PC-3 (cell line): Measurements from ENCODE around the gene BCAS2. TPM values are rescaled to one million over a fixed set of nuclear protein-coding genes. Genes with fewer than 3 reads are reported as not detected.

ENCODE experiments used
- ATAC-seq: fragments of 200-7000 bp; cut with Tn5 transposase; 2 replicates; pipeline ENCODE4 v1.9.1; 2020; ENCODE audit warnings: mild to moderate bottlenecking, moderate library complexity
- BruUV-seq: library from RNA; stranded (reverse); fragments of 400-500 nt; replicated peaks from 2 replicates; lab custom pipeline; 2021; lab: Mats Ljungman, UMichigan
- CTCF ChIA-PET: fragments of 300-600 bp; sonication (Branson Sonifier 250); formaldehyde crosslinking; loops from one replicate; lab custom pipeline; 2022; ENCODE audit warnings: antibody characterized with exemption; lab: Charles Lee
- POLR2A ChIA-PET: fragments of 300-600 bp; sonication (Branson Sonifier 250); formaldehyde crosslinking; loops from one replicate; lab custom pipeline; 2022; ENCODE audit warnings: antibody characterized with exemption; ENCODE audit not compliant: unreplicated experiment; lab: Charles Lee
- DNase-seq: peaks from one replicate; pipeline ENCODE4 v3.0.0-alpha.2; 2015
- H2AFZ ChIP-seq: fragments of 300-600 bp; sonication (generic); 2 replicates; pipeline ENCODE4 v1.6.0; 2016; ENCODE audit warnings: antibody characterized with exemption, low read length
- H3F3A ChIP-seq: fragments of 300-600 bp; sonication (generic); one replicate; pipeline ENCODE4 v1.6.0; 2017; ENCODE audit warnings: antibody characterized with exemption, low read length, control low read depth, mild to moderate bottlenecking; ENCODE audit not compliant: unreplicated experiment
- H3K27ac ChIP-seq: fragments of 300-600 bp; sonication (generic); 2 replicates; pipeline ENCODE4 v1.5.1; 2016; ENCODE audit warnings: mild to moderate bottlenecking, low read length
- H3K27me3 ChIP-seq: fragments of 300-600 bp; sonication (generic); 2 replicates; pipeline ENCODE4 v1.6.1; 2016; ENCODE audit warnings: low read length, mixed read lengths
- H3K36me3 ChIP-seq: fragments of 300-600 bp; sonication (generic); 2 replicates; pipeline ENCODE4 v1.6.1; 2016; ENCODE audit warnings: low read depth, mixed run types, low read length, mixed read lengths
- H3K4me1 ChIP-seq: fragments of 300-600 bp; sonication (generic); 2 replicates; pipeline ENCODE4 v1.5.1; 2016; ENCODE audit warnings: low read length; ENCODE audit not compliant: insufficient read depth
- H3K4me2 ChIP-seq: fragments of 300-600 bp; sonication (generic); 2 replicates; pipeline ENCODE4 v1.6.0; 2016; ENCODE audit warnings: low read length
- H3K4me3 ChIP-seq: fragments of 300-600 bp; sonication (generic); 2 replicates; pipeline ENCODE4 v1.5.1; 2016; ENCODE audit warnings: mild to moderate bottlenecking, low read length, mixed read lengths
- H3K79me2 ChIP-seq: fragments of 300-600 bp; sonication (generic); 2 replicates; pipeline ENCODE4 v1.6.1; 2017; ENCODE audit warnings: low read length, mixed read lengths
- H3K9ac ChIP-seq: fragments of 300-600 bp; sonication (generic); 2 replicates; pipeline ENCODE4 v1.6.0; 2016; ENCODE audit warnings: mild to moderate bottlenecking, low read length
- H3K9me2 ChIP-seq: fragments of 300-600 bp; sonication (generic); replicated peaks from 2 replicates; pipeline ENCODE4 v1.6.1; 2016; ENCODE audit warnings: mixed run types, low read length, mixed read lengths
- H3K9me3 ChIP-seq: fragments of 300-600 bp; sonication (generic); 2 replicates; pipeline ENCODE4 v1.6.1; 2016; ENCODE audit warnings: low read length, mixed read lengths
- H4K20me1 ChIP-seq: fragments of 300-600 bp; sonication (generic); 2 replicates; pipeline ENCODE4 v1.6.1; 2016; ENCODE audit warnings: low read length, mixed read lengths
- EZH2 ChIP-seq: fragments of 300-600 bp; sonication (generic); IDR thresholded peaks from one replicate; pipeline ENCODE4 v1.6.1; 2017; ENCODE audit warnings: antibody characterized with exemption, mild to moderate bottlenecking, low read length; ENCODE audit not compliant: unreplicated experiment
- EZH2phosphoT487 ChIP-seq: fragments of 300-600 bp; sonication (generic); IDR thresholded peaks from 2 replicates; pipeline ENCODE4 v1.6.1; 2018; ENCODE audit warnings: mild to moderate bottlenecking, antibody characterized with exemption, low read length, borderline replicate concordance
- intact Hi-C: fragments of 100-400 bp; cut with micrococcal nuclease; formaldehyde crosslinking; loops from 2 replicates; pipeline ENCODE4 v1.9.0; 2023
- total RNA-seq: library from RNA; depleted of rRNA; stranded (reverse); fragments of >200 nt; gene quantifications from 2 replicates; pipeline ENCODE4 v1.2.3, GENCODE V29; 2014
- TF ChIP-seq, protein P1 (sequence below): fragments of 300-600 bp; sonication (generic); conservative IDR thresholded peaks from 2 replicates; pipeline ENCODE4 v1.5.1; 2017; ENCODE audit warnings: antibody characterized with exemption, low read depth, mild to moderate bottlenecking, low read length

Gene BCAS2
- total RNA-seq, 1 experiment from 2014 or later = 70.1 TPM

DNA sequence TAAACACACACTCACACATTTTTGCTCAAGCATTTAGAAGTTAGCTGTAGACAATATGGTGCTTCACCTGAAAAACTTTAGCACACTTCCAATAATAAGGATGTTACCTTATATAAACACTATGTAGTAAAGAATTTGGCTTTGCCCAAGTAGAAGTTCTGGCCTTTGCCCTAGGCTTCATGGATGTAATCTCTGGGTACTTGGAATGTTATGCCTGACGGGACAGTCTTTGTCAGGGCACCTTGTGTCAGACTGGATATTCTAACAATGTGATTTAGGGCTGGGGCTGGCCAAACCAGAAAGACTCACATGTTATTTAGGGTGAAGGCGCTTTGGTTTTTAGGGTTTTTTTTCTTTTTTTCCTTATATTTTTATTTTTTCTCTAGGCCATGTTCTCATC lies 35.6 kb downstream of the BCAS2 start:
- no peak overlapping the region for H3K4me2 ChIP-seq
- DNase-seq (no peak), ATAC-seq (no peak)
- no peaks in the 10 kb centered on the region for H3K9me2 ChIP-seq
- no peaks in the 10 kb centered on the region for H3K27me3 ChIP-seq
- ChIA-PET POLR2A (no interaction called here), CTCF (no interaction called here)
- no peaks in the 10 kb centered on the region for H4K20me1 ChIP-seq
- H3F3A ChIP-seq = no peaks in the 10 kb centered on the region
- intact Hi-C loops = no loop called here
- H3K9ac ChIP-seq = no peak overlapping the region
- no TSS peak for BruUV-seq
- H2AFZ ChIP-seq = no peak overlapping the region
- H3K79me2 ChIP-seq = no peaks in the 10 kb centered on the region
- no peaks in the 10 kb centered on the region for H3K36me3 ChIP-seq
- H3K4me3 ChIP-seq = no peak overlapping the region
- H3K9me3 ChIP-seq = no peaks in the 10 kb centered on the region
- TF ChIP-seq, protein P1, sequence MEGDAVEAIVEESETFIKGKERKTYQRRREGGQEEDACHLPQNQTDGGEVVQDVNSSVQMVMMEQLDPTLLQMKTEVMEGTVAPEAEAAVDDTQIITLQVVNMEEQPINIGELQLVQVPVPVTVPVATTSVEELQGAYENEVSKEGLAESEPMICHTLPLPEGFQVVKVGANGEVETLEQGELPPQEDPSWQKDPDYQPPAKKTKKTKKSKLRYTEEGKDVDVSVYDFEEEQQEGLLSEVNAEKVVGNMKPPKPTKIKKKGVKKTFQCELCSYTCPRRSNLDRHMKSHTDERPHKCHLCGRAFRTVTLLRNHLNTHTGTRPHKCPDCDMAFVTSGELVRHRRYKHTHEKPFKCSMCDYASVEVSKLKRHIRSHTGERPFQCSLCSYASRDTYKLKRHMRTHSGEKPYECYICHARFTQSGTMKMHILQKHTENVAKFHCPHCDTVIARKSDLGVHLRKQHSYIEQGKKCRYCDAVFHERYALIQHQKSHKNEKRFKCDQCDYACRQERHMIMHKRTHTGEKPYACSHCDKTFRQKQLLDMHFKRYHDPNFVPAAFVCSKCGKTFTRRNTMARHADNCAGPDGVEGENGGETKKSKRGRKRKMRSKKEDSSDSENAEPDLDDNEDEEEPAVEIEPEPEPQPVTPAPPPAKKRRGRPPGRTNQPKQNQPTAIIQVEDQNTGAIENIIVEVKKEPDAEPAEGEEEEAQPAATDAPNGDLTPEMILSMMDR = no peak
- TF ChIP-seq EZH2phosphoT487 (no peak), EZH2 (no peak)
- H3K27ac ChIP-seq = no peak overlapping the region
- no peaks in the 10 kb centered on the region for H3K4me1 ChIP-seq

- no TSS peak for BruUV-seq
- Histone ChIP-seq H4K20me1 (no peaks in the 10 kb centered on the region), H3K4me3 (no peak overlapping the region), H2AFZ (no peak overlapping the region), H3K4me2 (no peak overlapping the region), H3K36me3 (no peaks in the 10 kb centered on the region), H3F3A (no peaks in the 10 kb centered on the region), H3K79me2 (no peaks in the 10 kb centered on the region), H3K9me2 (no peaks in the 10 kb centered on the region), H3K4me1 (peaks cover 5% of the 10 kb centered on the region; the same call in 1 of the 2 replicates), H3K9ac (no peak overlapping the region), H3K27me3 (no peaks in the 10 kb centered on the region), H3K9me3 (no peaks in the 10 kb centered on the region), H3K27ac (no peak overlapping the region)
- intact Hi-C loops = no loop called here
- DNase-seq (no peak), ATAC-seq (no peak)
- TF ChIP-seq, protein P1 = no peak
- TF ChIP-seq EZH2phosphoT487 (no peak), EZH2 (no peak)
- POLR2A ChIA-PET = no interaction called here
- CTCF ChIA-PET = no interaction called here
These were observed 36.1 kb downstream of the BCAS2 start for GRCh38 chr1:114545315-114545714.

DNA sequence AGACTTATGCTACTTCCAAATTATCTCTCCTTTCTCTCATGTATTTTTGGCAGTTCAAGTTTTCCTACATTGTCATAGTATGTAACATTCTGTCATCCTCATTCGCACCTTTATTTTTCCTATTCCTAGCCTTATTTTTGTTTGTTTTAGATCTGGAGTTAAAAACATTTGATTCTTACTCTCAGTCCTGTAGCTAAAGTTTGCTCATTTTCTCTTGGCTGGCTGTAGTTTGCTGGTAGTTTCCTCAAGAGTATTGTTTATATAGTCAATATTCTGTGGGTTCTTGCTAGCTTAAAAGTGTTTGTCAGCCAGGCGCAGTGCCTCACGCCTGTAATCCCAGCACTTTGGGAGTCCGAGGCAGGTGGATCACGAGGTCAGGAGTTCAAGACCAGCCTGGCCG lies 40.6 kb downstream of the BCAS2 start:
- no peak overlapping the region for H2AFZ ChIP-seq
- BruUV-seq = no TSS peak
- H3K9me2 ChIP-seq = no peaks in the 10 kb centered on the region
- no peak overlapping the region for H3K4me3 ChIP-seq
- no peaks in the 10 kb centered on the region for H3K9me3 ChIP-seq
- TF ChIP-seq, protein P1 = no peak
- no peak for TF ChIP-seq EZH2
- TF ChIP-seq EZH2phosphoT487 = no peak
- H3F3A ChIP-seq = no peaks in the 10 kb centered on the region
- peak overlapping the region; percentile 25; the same call in 1 of the 2 replicates for H3K4me2 ChIP-seq
- CTCF ChIA-PET = no interaction called here
- no peaks in the 10 kb centered on the region for H3K79me2 ChIP-seq
- H3K27me3 ChIP-seq = no peaks in the 10 kb centered on the region
- H4K20me1 ChIP-seq = no peaks in the 10 kb centered on the region
- H3K27ac ChIP-seq = no peak overlapping the region
- no peak; the same call in 1 of the 2 replicates for ATAC-seq
- no peaks in the 10 kb centered on the region for H3K36me3 ChIP-seq
- no peak for DNase-seq
- intact Hi-C loops = no loop called here
- peaks cover 8% of the 10 kb centered on the region; the same call in 1 of the 2 replicates for H3K4me1 ChIP-seq
- POLR2A ChIA-PET = interaction anchor here (0.5 to 0.7 kb wide), 2 partner anchors 91 to 223 kb away, joined by 3 to 5 read pairs; no protein-coding TSS in a partner anchor
- H3K9ac ChIP-seq = no peak overlapping the region
